H9 (cell line): ENCODE measurements around the gene TTC23L. TPM values are rescaled to one million over a fixed set of nuclear protein-coding genes. Genes with fewer than 3 reads are reported as not detected.

Experiments
- DNase-seq: peaks from one replicate; pipeline ENCODE4 v3.0.0-alpha.2; 2017
- H2AFZ ChIP-seq: one replicate; pipeline ENCODE4 v1.6.1; 2013; ENCODE audit warnings: mild to moderate bottlenecking, low read length, control low read depth, moderate library complexity
- H2AK5ac ChIP-seq: 2 replicates; pipeline ENCODE4 v1.6.1; 2013; ENCODE audit warnings: low read length, control low read depth, mixed read lengths; ENCODE audit not compliant: insufficient read length
- H2BK120ac ChIP-seq: one replicate; pipeline ENCODE4 v1.6.1; 2013; ENCODE audit warnings: low read depth, mild to moderate bottlenecking, low read length, control low read depth, inconsistent platforms; ENCODE audit not compliant: poor library complexity, severe bottlenecking
- H2BK12ac ChIP-seq: 2 replicates; pipeline ENCODE4 v1.6.1; 2013; ENCODE audit warnings: low read length, control low read depth, mixed read lengths, low read depth; ENCODE audit not compliant: insufficient read length
- H2BK15ac ChIP-seq: 2 replicates; pipeline ENCODE4 v1.6.1; 2013; ENCODE audit warnings: low read depth, low read length, control low read depth
- H2BK20ac ChIP-seq: one replicate; pipeline ENCODE4 v1.6.1; 2013; ENCODE audit warnings: low read depth, mild to moderate bottlenecking, low read length, control low read depth, inconsistent platforms; ENCODE audit not compliant: poor library complexity, severe bottlenecking
- H2BK5ac ChIP-seq: 2 replicates; pipeline ENCODE4 v1.6.1; 2013; ENCODE audit warnings: low read length, control low read depth, mixed read lengths; ENCODE audit not compliant: insufficient read length
- H3K14ac ChIP-seq: 2 replicates; pipeline ENCODE4 v1.6.1; 2013; ENCODE audit warnings: low read length, control low read depth; ENCODE audit not compliant: insufficient read depth
- H3K18ac ChIP-seq: 2 replicates; pipeline ENCODE4 v1.6.1; 2013; ENCODE audit warnings: low read depth, mild to moderate bottlenecking, mixed read lengths, low read length, control low read depth; ENCODE audit not compliant: insufficient read length
- H3K23ac ChIP-seq: 2 replicates; pipeline ENCODE4 v1.6.1; 2013; ENCODE audit warnings: low read length, control low read depth, mixed read lengths, low read depth; ENCODE audit not compliant: insufficient read length
- H3K23me2 ChIP-seq: 2 replicates; pipeline ENCODE4 v1.6.1; 2013; ENCODE audit warnings: low read depth, mild to moderate bottlenecking, mixed read lengths, low read length, control low read depth; ENCODE audit not compliant: insufficient read length, poor library complexity, severe bottlenecking
- H3K27ac ChIP-seq: 2 replicates; pipeline ENCODE4 v1.5.1; 2013; ENCODE audit warnings: low read length, control low read depth, mixed read lengths, low read depth; ENCODE audit not compliant: insufficient read length
- H3K27me3 ChIP-seq: 2 replicates; pipeline ENCODE4 v1.6.1; 2013; ENCODE audit warnings: low read length, control low read depth, inconsistent platforms; ENCODE audit not compliant: insufficient read depth
- H3K4ac ChIP-seq: 2 replicates; pipeline ENCODE4 v1.6.1; 2013; ENCODE audit warnings: low read depth, mild to moderate bottlenecking, control low read depth, inconsistent platforms, low read length, moderate library complexity
- H3K4me1 ChIP-seq: 2 replicates; pipeline ENCODE4 v1.6.1; 2013; ENCODE audit warnings: low read length, control low read depth, inconsistent platforms; ENCODE audit not compliant: insufficient read depth
- H3K4me2 ChIP-seq: 2 replicates; pipeline ENCODE4 v1.6.1; 2013; ENCODE audit warnings: low read length, control low read depth, mixed read lengths; ENCODE audit not compliant: insufficient read length, insufficient read depth
- H3K56ac ChIP-seq: 2 replicates; pipeline ENCODE4 v1.6.1; 2013; ENCODE audit warnings: low read depth, mild to moderate bottlenecking, mixed read lengths, low read length, control low read depth; ENCODE audit not compliant: insufficient read length
- H3K79me1 ChIP-seq: 2 replicates; pipeline ENCODE4 v1.6.1; 2013; ENCODE audit warnings: low read depth, mild to moderate bottlenecking, moderate library complexity, low read length, control low read depth, inconsistent platforms; ENCODE audit not compliant: insufficient read depth, poor library complexity, severe bottlenecking
- H3K79me2 ChIP-seq: 2 replicates; pipeline ENCODE4 v1.6.1; 2013; ENCODE audit warnings: low read length, control low read depth, inconsistent platforms; ENCODE audit not compliant: insufficient read depth
- H3K9ac ChIP-seq: 2 replicates; pipeline ENCODE4 v1.6.1; 2013; ENCODE audit warnings: low read length, control low read depth, mixed read lengths; ENCODE audit not compliant: insufficient read length; ENCODE audit errors: extremely low read depth
- H3K9me3 ChIP-seq: one replicate; pipeline ENCODE4 v1.6.1; 2013; ENCODE audit warnings: low read depth, low read length, inconsistent platforms; ENCODE audit not compliant: control insufficient read depth
- H3T11ph ChIP-seq: one replicate; pipeline ENCODE4 v1.6.1; 2013; ENCODE audit warnings: mild to moderate bottlenecking, low read length, control low read depth, inconsistent platforms
- H4K20me1 ChIP-seq: one replicate; pipeline ENCODE4 v1.6.1; 2013; ENCODE audit not compliant: control insufficient read depth, insufficient read length, insufficient read depth
- H4K5ac ChIP-seq: 2 replicates; pipeline ENCODE4 v1.6.1; 2013; ENCODE audit warnings: low read depth, mild to moderate bottlenecking, mixed read lengths, low read length, control low read depth; ENCODE audit not compliant: insufficient read length
- H4K8ac ChIP-seq: replicated peaks from 2 replicates; pipeline ENCODE4 v1.6.1; 2013; ENCODE audit warnings: low read length, control low read depth, mixed read lengths, low read depth; ENCODE audit not compliant: insufficient read length
- H4K91ac ChIP-seq: 2 replicates; pipeline ENCODE4 v1.6.1; 2013; ENCODE audit warnings: low read depth, mild to moderate bottlenecking, moderate library complexity, mixed read lengths, low read length, control low read depth; ENCODE audit not compliant: insufficient read length
- H3K27ac Mint-ChIP-seq, 3 experiments: 2 replicates in 2 of 3; 3 replicates in 1 of 3; pipeline ENCODE4 v1.8.0; 2020 to 2021; ENCODE audit warnings: mixed read lengths in 3 of 3, mild to moderate bottlenecking in 1 of 3, moderate library complexity in 1 of 3
- H3K27me3 Mint-ChIP-seq: 2 replicates; pipeline ENCODE4 v1.8.0; 2021; ENCODE audit warnings: low read depth, mild to moderate bottlenecking, moderate library complexity, mixed read lengths
- H3K36me3 Mint-ChIP-seq, 3 experiments: 2 replicates in 2 of 3; 3 replicates in 1 of 3; pipeline ENCODE4 v1.8.0; 2020 to 2021; ENCODE audit warnings: low read depth in 3 of 3, mixed read lengths in 3 of 3; ENCODE audit not compliant: insufficient read depth in 1 of 3
- H3K4me1 Mint-ChIP-seq, 2 experiments: 2 replicates each; pipeline ENCODE4 v1.8.0; 2020; ENCODE audit warnings: mixed read lengths in 2 of 2
- H3K4me3 Mint-ChIP-seq, 2 experiments: 2 replicates in 1 of 2; 3 replicates in 1 of 2; pipeline ENCODE4 v1.8.0; 2020 to 2021; ENCODE audit warnings: mild to moderate bottlenecking in 2 of 2, mixed read lengths in 2 of 2, moderate library complexity in 1 of 2
- H3K9me3 Mint-ChIP-seq, 2 experiments: 2 replicates in 1 of 2; 3 replicates in 1 of 2; pipeline ENCODE4 v1.8.0; 2020; ENCODE audit warnings: mild to moderate bottlenecking in 2 of 2, mixed read lengths in 2 of 2, moderate library complexity in 1 of 2
- CTCF ChIP-seq: fragments of 200-600 bp; sonication (generic); conservative IDR thresholded peaks from 3 replicates; pipeline ENCODE4 v1.8.0; 2021; ENCODE audit warnings: antibody characterized with exemption, mild to moderate bottlenecking
- WGBS: extraction: QIAGEN DNeasy Blood & Tissue Kit; methylation state at CpG from one replicate; pipeline ENCODE4 v1.1.7; 2013; ENCODE audit warnings: missing lambda C conversion rate, low lambda C conversion rate, mixed read lengths; ENCODE audit not compliant: insufficient read length; ENCODE audit errors: extremely low coverage; 5-methylcytosine and 5-hydroxymethylcytosine counted together
- total RNA-seq: library from RNA; stranded (reverse); gene quantifications from 2 replicates; pipeline ENCODE4 v1.2.1, GENCODE V29; 2021

TTC23L gene
- total RNA-seq, 1 experiment from 2014 or later, result 0.96 TPM

GRCh38 chr5:34930870-34931269 lies 91.9 kb downstream of the TTC23L start:
- Histone ChIP-seq H4K20me1 (no peaks in the 10 kb centered on the region), H3K9ac (peak overlapping the region; percentile 82), H3K4ac (no peak overlapping the region), H2BK12ac (no peak overlapping the region), H2AFZ (no peak overlapping the region), H3K9me3 (no peaks in the 10 kb centered on the region), H4K91ac (no peak overlapping the region), H3K4me1 (no peaks in the 10 kb centered on the region; the same call in 1 of the 2 replicates), H3K23me2 (peaks cover 6% of the 10 kb centered on the region), H3K23ac (no peak overlapping the region), H3K27me3 (no peaks in the 10 kb centered on the region), H3K27ac (no peak overlapping the region), H3K79me1 (peaks cover 10% of the 10 kb centered on the region), H2BK20ac (no peak overlapping the region), H3K56ac (no peak overlapping the region), H3K79me2 (peaks cover 10% of the 10 kb centered on the region; the same call in 1 of the 2 replicates), H3K14ac (no peak overlapping the region), H2BK120ac (no peak overlapping the region), H2BK15ac (no peak overlapping the region), H3T11ph (no peak overlapping the region), H2BK5ac (no peak overlapping the region), H3K18ac (no peak overlapping the region), H3K4me2 (peak overlapping the region; percentile 67), H4K5ac (no peak overlapping the region), H4K8ac (no peak overlapping the region), H2AK5ac (no peak overlapping the region)
- Mint-ChIP-seq H3K27me3 (no peaks in the 10 kb centered on the region), H3K27ac (0 out of 7 replicates have a peak overlapping the region, but pooled peaks of 1 of the 3 experiments have one; percentile 1), H3K4me3 (peak overlapping the region; percentile 98 to 99), H3K4me1 (peaks cover 17 to 20% of the 10 kb centered on the region in 2 experiments), H3K9me3 (no peaks in the 10 kb centered on the region; a peak in 1 of 5 replicates), H3K36me3 (peaks cover 6 to 39% (median 29%) of the 10 kb centered on the region in 3 experiments)
- DNase-seq, result no peak
- WGBS, result no CpG with 5 or more reads among the region's 4 CpGs
- no peak for TF ChIP-seq CTCF
